Panc1 (cell line): ENCODE results near the gene LRRC45. TPM values are rescaled to one million over a fixed set of nuclear protein-coding genes. Genes with fewer than 3 reads are reported as not detected.

ENCODE experiments used
- ATAC-seq: fragments of 200-7000 bp; cut with Tn5 transposase; 2 replicates; pipeline ENCODE4 v1.9.1; 2020; ENCODE audit warnings: mild to moderate bottlenecking, moderate library complexity
- BruUV-seq: library from RNA; stranded (reverse); fragments of 400-500 nt; replicated peaks from 2 replicates; lab custom pipeline; 2021; lab: Mats Ljungman, UMichigan
- CTCF ChIA-PET: fragments of 300-600 bp; sonication (Branson Sonifier 250); formaldehyde crosslinking; loops from one replicate; lab custom pipeline; 2022; ENCODE audit warnings: antibody characterized with exemption; lab: Charles Lee
- POLR2A ChIA-PET: fragments of 300-600 bp; sonication (Branson Sonifier 250); formaldehyde crosslinking; loops from one replicate; lab custom pipeline; 2022; ENCODE audit warnings: antibody characterized with exemption; lab: Charles Lee
- DNase-seq: peaks from one replicate; pipeline ENCODE4 v3.0.0-alpha.2; 2010; ENCODE audit warnings: low read depth, low spot score
- H3K27ac ChIP-seq: 2 replicates; pipeline ENCODE4 v1.5.1; 2011; ENCODE audit warnings: mild to moderate bottlenecking, low read length, inconsistent platforms
- H3K27me3 ChIP-seq: fragments of 200-500 bp; sonication (Bioruptor generic); 2 replicates; pipeline ENCODE4 v1.6.0; 2014; ENCODE audit warnings: low read length, inconsistent platforms; ENCODE audit not compliant: control insufficient read depth, insufficient read depth
- H3K36me3 ChIP-seq: fragments of 200-500 bp; sonication (Bioruptor generic); 2 replicates; pipeline ENCODE4 v1.5.1; 2014; ENCODE audit warnings: inconsistent platforms, mild to moderate bottlenecking, low read length, moderate library complexity; ENCODE audit not compliant: control insufficient read depth, insufficient read depth
- H3K4me1 ChIP-seq: 2 replicates; pipeline ENCODE4 v1.5.1; 2011; ENCODE audit warnings: inconsistent platforms, mild to moderate bottlenecking, low read length, moderate library complexity; ENCODE audit not compliant: control insufficient read depth, insufficient read depth
- H3K4me3 ChIP-seq, 2 experiments: 2 replicates each; pipeline ENCODE4 v1.5.1; 2011 to 2012; ENCODE audit warnings: low read depth in 2 of 2, low read length in 2 of 2, mild to moderate bottlenecking in 2 of 2, inconsistent platforms in 1 of 2, moderate library complexity in 1 of 2
- H3K9me3 ChIP-seq: fragments of 200-500 bp; sonication (Bioruptor generic); 2 replicates; pipeline ENCODE4 v1.5.1; 2014; ENCODE audit warnings: low read depth, mild to moderate bottlenecking, inconsistent platforms, low read length, moderate library complexity; ENCODE audit not compliant: control insufficient read depth, insufficient read depth
- CTCF ChIP-seq: fragments of 450-650 bp; IDR thresholded peaks from 2 replicates; pipeline ENCODE4 v1.5.1; 2017; ENCODE audit warnings: mild to moderate bottlenecking
- POLR2AphosphoS5 ChIP-seq: IDR thresholded peaks from 2 replicates; pipeline ENCODE4 v1.6.1; 2012; ENCODE audit warnings: mild to moderate bottlenecking, low read depth, low read length, moderate library complexity
- SIN3A ChIP-seq: IDR thresholded peaks from 2 replicates; pipeline ENCODE4 v1.6.1; 2012; ENCODE audit warnings: low read depth, mild to moderate bottlenecking, low read length, moderate library complexity, borderline replicate concordance; ENCODE audit not compliant: insufficient read depth
- TCF7L2 ChIP-seq: IDR thresholded peaks from 2 replicates; pipeline ENCODE4 v1.6.1; 2011; ENCODE audit warnings: mild to moderate bottlenecking, low read depth, low read length, inconsistent platforms
- in situ Hi-C: cut with HindIII; loops from 2 replicates; pipeline ENCODE4 v1.10.0; 2016; ENCODE audit warnings: low sequenced_read_pairs, low pct_unique_long_range_greater_than_20kb
- intact Hi-C: fragments of 100-400 bp; cut with micrococcal nuclease; formaldehyde crosslinking; loops from one replicate; pipeline ENCODE4 v1.10.0; 2022; ENCODE audit not compliant: unreplicated experiment
- total RNA-seq: library from RNA; stranded (reverse); gene quantifications from one replicate; pipeline ENCODE4 v1.2.1, GENCODE V29; 2021; ENCODE audit not compliant: unreplicated experiment
- TF ChIP-seq, protein P1 (sequence below), 2 experiments: IDR thresholded peaks; 2 replicates each; pipeline ENCODE4 v1.6.1; 2011 to 2012; ENCODE audit warnings: low read depth in 2 of 2, control low read depth in 1 of 2, low read length in 1 of 2, mild to moderate bottlenecking in 1 of 2, moderate library complexity in 1 of 2; ENCODE audit not compliant: insufficient read depth in 1 of 2

Gene LRRC45
- total RNA-seq, 1 experiment from 2014 or later: 29.9 TPM

DNA sequence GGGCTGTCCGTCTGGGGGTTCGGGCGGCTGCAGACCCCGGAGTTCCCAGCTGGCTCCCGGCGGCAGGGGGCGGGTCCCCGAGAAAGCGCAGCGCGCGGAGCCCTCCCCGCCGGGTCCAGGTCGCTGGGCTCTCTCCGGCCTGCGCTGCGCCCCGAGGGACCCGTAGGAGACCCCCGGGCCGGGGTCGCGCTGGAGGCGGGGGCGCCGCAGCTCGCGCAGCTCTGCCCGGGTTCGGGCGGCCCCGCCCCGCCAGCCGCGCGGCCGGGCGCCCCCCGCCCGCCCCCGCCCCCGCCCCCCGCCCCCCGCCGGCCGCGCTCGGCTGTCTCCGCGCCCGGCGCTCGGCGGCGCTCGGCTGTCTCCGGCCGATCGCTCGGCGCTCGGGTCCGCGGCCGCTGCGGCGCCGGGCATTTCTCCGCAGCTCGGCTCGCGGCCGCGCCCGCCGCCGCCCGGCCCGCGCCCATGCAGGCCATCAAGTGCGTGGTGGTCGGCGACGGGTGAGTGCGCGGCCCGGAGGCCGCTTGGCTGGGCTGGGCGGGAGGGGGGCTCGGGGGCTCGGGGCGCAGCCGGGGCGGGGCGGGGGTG lies 8.3 kb downstream of the LRRC45 start, which contains the start of gene RAC3:
RAC3 (plus strand) TSS at position 376 of the 582 bp plus-strand sequence; CDS start at position 460, 84 bp downstream.
- Histone ChIP-seq H3K27me3 (no peaks in the 10 kb centered on the region), H3K4me3 (peak within 1 kb of the TSS; percentile 63 to 64), H3K9me3 (no peaks in the 10 kb centered on the region), H3K36me3 (peaks cover 2% of the 10 kb centered on the region; the same call in 1 of the 2 replicates), H3K4me1 (peaks cover 18% of the 10 kb centered on the region), H3K27ac (peak within 1 kb of the TSS; percentile 79)
- POLR2A ChIA-PET: no interaction called here
- CTCF ChIA-PET: no interaction called here
- intact Hi-C loops (no loop called here), in situ Hi-C loops (no loop called here)
- TF ChIP-seq CTCF: no peak
- TF ChIP-seq SIN3A: peak; percentile 91; the same call in 1 of the 2 replicates
- ATAC-seq: peak; percentile 74
- BruUV-seq: no TSS peak
- DNase-seq: no peak

GRCh38 chr17:82031885-82032627 lies 9.0 kb downstream of the LRRC45 start:
- no TSS peak for BruUV-seq
- ATAC-seq: peak; percentile 72
- ChIA-PET CTCF (no interaction called here), POLR2A (no interaction called here)
- peak overlapping the region; percentile 77 for H3K27ac ChIP-seq
- H3K36me3 ChIP-seq: peaks cover 2% of the 10 kb centered on the region; the same call in 1 of the 2 replicates
- H3K4me1 ChIP-seq: peaks cover 21% of the 10 kb centered on the region
- H3K9me3 ChIP-seq: no peaks in the 10 kb centered on the region
- H3K4me3 ChIP-seq: peak overlapping the region; percentile 63 to 64
- intact Hi-C loops: no loop called here
- TF ChIP-seq, protein P1, sequence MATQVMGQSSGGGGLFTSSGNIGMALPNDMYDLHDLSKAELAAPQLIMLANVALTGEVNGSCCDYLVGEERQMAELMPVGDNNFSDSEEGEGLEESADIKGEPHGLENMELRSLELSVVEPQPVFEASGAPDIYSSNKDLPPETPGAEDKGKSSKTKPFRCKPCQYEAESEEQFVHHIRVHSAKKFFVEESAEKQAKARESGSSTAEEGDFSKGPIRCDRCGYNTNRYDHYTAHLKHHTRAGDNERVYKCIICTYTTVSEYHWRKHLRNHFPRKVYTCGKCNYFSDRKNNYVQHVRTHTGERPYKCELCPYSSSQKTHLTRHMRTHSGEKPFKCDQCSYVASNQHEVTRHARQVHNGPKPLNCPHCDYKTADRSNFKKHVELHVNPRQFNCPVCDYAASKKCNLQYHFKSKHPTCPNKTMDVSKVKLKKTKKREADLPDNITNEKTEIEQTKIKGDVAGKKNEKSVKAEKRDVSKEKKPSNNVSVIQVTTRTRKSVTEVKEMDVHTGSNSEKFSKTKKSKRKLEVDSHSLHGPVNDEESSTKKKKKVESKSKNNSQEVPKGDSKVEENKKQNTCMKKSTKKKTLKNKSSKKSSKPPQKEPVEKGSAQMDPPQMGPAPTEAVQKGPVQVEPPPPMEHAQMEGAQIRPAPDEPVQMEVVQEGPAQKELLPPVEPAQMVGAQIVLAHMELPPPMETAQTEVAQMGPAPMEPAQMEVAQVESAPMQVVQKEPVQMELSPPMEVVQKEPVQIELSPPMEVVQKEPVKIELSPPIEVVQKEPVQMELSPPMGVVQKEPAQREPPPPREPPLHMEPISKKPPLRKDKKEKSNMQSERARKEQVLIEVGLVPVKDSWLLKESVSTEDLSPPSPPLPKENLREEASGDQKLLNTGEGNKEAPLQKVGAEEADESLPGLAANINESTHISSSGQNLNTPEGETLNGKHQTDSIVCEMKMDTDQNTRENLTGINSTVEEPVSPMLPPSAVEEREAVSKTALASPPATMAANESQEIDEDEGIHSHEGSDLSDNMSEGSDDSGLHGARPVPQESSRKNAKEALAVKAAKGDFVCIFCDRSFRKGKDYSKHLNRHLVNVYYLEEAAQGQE (IDR thresholded peaks at IDR 0.05; ENCODE audit: insufficient read depth in 1 of 2, low read depth in 2 of 2, low read length in 1 of 2): no peak
- TF ChIP-seq CTCF: no peak
- TF ChIP-seq TCF7L2: no peak
- TF ChIP-seq SIN3A: no peak
- no peak for TF ChIP-seq POLR2AphosphoS5
- H3K27me3 ChIP-seq: no peaks in the 10 kb centered on the region
- no peak for DNase-seq
- in situ Hi-C loops: no loop called here
